Embryonic facial prominence (tissue), 1 donor: Measurements from ENCODE around the gene ARID1B.
"Not testable (repeated sequence)": the region's sequence is repeated elsewhere in the genome, so short reads cannot be mapped to it uniquely, and the experiment has no call there.

Source experiments
- DNase-seq: peaks from one replicate; pipeline ENCODE4 v3.0.0-alpha.2; 2016; ENCODE audit errors: extremely low spot score

ARID1B gene

DNA sequence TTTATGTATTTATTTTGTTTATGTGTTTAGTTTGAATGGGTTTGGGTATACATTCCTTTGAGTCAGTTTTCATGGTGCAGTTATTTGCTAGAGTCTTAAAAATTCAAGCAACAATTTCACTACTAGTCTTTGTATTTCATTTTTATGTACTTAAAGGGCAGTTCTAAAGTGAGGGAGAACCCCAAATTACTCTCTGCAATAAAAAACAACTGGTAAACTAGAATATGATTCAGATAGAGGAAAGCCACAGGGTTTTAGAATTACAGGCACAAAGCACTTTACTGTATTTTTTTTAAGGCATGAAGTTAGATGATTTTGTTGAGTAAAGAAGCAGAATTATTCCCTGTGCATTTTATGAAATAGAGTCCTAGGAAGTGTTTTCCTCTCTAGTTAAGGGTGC, 183.3 kb downstream of the ARID1B start:
- DNase-seq = no peak

DNA sequence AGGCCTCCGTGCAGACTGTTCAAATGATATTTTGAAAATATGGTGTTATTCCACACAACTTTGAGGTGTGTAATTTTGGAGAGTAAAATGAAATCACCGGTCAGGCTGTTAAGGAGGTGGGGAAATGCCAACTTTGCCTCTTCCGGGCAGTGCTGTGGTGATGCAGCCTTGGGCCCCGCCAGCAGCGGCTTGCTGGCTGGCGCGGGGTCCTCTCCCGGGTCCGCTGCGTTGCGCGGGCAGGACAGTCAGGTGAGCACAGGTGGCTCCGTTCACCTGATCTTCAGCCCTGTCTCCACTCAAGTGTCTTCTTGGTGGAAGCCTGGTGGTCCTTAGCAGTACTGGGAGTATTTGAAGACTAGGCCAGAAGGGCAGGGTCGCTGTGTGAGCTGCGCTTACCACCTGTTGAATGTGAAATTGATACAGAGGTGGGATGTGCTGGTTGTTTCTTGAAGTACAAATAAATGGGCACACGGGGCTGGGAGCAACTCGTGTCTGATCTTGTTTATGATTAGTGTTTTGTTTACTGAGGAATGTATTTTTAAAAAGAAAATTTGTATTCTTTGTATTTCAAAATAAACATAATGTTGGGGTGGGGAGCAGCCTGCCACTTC, 184.2 kb downstream of the ARID1B start:
- no peak for DNase-seq

DNA sequence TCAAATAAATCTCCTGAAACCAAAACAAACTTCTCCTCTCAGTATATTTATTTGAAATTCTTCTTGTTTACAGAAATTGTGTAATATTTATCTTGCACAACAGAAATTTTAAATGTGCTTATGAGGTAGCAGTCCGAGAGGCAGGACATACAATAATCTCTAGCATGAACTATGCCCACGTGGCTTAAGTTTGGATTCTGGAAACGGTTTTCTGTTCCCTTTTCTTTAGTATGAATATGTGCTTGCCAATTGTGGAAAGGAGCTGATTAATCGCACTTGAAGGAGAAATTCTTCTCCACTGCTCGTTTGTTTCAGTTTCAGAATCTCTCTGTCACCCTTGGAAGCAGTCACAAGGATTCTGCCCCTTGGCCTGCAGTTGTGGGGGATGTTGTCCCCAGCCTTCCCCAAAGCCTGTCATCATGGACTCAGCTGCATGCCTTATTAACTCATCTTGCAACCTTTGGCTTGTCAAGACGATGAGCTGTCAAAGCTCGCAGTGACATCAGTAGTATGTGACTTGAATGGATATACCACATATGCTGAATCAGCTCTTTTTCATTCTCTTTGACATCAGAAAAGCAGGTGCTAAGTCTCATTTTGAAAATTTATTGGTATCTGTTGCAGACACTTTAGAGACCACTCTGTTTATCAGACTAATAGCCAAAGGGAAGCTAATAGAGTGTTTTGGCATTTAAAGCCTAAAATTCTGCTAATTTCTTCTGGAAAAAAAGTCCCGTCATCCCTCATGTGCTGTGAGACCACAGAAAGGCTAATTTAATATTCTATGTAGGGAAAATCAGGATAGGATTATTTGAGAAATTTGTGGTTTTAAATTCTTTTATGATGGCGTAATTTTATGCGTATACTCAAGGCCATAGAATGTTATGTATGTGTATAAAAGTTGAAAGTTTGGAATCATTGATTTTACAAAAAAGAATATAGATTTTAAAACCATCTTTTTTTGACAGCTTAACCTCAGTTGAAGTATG, 186.8 kb downstream of the ARID1B start:
- DNase-seq = no peak

DNA sequence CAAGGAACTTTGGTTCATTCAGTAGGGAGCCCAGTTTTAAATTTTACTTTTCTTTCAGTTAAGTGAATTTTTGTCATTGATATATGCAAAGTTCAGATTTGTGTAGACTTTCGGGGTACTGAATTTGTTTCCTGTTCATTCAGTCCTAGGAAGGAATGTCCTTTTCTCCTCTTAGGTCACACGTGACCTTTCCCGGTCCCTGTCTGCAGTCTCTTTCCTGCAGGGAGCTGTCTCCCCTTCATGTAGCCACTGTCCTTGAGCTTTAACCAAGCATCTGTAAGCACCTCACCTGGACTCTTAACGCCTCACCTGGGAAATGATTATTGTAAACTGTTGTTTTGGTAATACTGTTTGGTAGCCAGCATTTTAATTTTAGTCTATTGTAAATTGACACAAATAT, 190.7 kb downstream of the ARID1B start:
- no peak for DNase-seq

DNA sequence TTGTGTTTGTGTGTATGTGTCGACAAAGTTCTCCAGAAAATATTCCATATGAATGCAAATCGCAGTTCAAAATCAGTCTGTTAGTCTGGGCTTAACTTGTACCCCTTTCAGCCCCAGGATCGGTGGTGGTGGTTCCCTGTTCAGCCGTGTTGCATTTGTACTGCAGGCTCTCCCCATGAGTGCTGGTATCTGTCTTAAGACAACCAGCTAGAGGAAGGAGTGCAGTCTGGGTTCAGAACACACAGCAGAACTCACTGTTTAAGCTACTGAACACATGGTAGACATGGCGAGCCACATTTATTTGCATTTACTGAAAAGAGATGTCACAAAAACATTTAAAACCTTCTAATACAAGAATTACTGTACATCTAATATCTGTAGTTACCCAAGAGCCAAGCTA, 192.1 kb downstream of the ARID1B start:
- DNase-seq = no peak

DNA sequence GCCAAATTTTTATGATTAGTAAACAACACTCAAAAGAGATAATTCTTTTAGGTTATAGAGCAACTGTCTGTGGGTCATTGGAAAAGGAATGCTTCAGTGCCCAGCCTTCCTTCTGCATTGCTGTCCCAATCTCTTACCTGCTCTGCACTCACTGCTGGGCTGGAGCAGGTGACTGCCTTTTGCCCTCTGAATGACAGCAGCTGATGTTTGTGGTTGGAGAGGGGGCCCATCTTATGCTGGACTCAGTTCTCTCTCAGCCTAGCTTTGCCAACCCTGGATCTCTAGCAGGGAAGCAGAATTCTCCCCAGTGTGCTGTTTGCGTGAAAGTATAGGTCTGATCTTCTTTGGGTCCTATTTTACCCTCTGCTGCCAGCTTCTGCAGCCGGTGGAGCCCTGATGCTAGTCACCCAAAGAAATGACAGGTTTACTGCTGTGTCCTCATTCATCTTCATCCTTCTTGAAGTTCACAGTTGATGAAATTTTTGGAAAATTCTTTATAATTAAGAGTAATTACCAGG, 193.5 kb downstream of the ARID1B start:
- no peak for DNase-seq

DNA sequence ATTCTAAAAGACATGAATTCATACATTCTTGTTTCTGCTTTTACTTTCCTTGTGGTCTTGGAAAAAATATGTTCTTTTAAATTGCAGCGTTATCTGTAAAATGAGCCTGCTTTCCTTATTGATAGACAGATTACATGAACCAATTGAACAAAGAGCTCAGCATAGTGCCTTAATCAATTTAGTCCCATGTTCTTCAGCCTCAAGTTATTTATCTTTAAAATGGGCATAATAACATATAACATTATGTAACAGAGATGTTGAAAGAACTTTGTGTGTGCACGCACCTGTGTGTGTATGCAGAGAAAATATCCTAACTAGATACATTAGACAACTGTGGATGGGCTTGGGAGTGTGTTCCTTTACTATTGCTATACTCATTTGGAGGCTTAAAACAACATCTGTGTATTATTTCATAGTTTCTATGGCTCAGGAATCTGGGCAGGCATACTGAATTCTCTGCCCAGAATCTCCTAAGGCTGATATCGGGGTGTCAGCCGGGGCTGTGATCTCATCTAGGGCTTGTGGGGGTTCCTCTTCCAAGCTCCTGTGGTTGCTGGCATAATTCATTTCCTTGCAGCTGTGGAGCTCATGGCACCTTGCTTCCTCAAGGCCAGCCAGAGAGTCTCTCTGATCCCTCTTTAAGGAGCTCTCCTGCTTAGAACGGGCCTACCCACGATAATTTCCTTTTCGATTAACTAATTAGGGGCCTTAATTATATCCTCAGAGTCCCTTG, 194.1 kb downstream of the ARID1B start:
- DNase-seq = no peak

DNA sequence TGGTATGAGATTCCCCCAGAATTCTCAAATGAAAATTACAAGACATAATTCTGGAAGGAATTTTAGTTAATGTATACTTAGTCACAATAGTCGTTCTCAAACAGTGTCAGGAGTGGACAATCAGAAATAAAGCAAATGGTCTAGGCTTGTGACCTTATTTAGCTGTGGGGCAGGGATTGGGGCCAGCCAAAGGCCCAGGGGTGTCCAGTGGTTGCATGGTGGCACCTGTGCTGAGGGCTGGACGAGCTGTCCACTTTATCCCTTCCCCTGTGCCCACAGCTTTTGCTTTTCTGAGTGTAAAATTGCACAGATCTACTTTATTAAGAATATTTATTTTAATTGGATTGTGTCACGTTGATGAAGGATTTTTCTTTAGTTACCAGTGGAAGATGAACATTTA, 195.0 kb downstream of the ARID1B start:
- no peak for DNase-seq

DNA sequence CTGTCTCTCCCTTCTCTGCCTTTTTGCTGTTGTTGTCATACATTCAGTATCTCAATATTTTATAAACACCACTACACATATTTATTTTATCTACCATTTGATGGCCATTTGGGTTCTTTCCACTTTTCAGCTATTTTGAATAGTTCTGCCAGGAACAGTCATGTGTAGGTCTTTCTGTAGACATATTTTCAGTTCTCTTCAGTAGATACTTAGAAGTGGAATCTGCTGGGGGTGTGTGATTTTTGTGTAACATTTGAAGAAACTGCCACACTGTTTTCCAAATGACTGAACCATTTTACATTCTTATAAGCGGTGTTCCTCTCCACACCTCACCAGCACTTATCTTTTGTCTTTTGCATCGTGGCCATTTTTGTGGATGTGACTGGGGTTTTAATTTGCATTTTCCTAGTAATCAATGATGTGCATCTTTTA, 197.7 kb downstream of the ARID1B start:
- no peak for DNase-seq

DNA sequence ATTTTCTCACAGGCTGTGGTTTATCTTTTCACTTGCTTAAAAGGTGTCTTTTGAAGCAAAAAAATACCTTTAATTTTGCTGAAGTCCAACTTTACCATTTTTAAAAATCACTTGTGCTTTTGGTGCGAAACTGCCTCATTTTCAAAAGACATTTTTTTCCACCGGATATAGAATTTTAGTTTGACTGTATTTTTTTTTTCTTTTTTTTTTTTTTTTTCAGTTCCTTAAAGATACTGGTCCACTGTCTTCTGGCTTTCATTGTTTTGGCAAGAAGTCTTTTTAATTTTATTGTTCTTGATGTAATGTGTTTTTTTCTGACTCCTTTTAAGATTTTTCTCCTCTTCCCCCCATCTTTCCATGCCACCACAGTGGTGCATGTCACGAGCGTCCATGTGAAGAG, 198.2 kb downstream of the ARID1B start:
- no peak for DNase-seq

DNA sequence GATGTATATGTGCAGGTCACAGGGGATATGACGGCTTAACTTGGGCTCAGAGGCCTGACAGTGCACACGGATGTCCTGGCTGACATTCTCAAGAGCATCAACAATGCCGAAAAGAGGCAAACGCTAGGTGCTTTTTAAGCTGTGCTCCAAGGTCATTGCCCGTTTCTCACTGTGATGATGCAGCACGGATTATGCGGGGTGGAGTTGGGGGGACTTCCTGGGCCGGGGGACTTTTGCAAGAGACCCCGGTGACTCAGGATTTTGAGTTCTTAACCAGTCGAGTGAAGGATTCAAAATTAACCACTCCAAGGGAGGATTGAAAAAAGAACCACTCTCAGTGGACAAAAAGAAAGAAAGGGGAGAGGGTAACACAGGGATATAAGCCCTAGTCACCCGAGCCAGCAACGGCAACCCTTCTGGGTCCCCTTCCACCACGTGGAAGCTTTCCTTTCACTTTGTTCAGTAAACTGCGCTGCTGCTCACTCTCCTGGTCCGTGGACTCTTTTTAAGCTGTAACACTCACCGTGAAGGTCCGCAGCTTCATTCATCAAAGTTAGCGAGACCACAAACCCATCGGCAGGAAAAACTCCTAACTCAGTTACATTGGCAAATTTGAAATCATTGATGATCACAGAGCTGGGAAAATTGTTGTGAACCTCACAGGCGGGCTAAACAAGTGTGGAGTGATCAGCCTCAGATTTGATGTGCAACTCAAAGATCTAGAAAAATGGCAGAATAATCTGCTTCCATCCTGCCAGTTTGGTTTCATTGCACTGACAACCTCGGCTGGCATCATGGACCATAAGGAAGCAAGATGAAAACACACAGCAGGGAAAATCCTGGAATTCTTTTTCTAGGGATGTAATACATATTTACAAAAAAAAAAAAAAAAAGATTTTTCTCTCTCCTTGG, 199.3 kb downstream of the ARID1B start:
- DNase-seq = no peak

DNA sequence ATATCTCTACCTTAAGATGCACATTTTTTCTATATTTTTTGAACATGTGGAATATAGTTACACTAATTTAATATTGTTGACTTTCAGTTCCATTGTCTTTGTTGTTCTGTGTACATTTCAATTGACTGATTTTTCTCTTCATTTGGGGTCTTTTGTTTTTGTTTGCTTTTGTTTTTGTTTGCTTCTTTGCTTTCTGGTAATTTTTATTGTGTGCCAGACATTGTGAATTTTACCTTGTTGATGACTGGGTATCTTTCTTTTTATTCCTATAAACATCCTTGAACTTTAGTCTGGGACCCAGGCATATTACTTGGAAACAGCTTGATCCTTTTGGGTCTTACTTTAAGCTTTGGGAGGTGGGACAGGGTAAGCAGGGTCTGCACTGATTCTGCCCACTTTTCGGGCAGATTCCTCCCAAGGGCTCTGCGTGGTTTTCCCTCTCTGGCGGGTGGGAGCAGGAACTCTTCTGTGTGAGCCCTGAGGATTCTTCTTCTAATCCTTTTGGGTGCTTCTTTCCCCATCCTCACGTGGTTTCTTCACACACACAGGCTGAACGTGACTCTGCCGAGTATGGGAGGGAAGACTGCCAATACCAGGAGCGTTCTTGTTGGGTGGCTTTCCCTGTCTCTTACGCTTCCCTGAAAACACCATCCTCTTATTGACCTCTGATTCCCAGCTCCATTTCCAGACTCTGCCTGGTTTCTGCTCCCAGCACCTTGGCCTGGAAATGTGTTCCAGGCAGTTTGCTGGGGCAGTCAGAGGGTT, 200.5 kb downstream of the ARID1B start:
- DNase-seq = no peak

DNA sequence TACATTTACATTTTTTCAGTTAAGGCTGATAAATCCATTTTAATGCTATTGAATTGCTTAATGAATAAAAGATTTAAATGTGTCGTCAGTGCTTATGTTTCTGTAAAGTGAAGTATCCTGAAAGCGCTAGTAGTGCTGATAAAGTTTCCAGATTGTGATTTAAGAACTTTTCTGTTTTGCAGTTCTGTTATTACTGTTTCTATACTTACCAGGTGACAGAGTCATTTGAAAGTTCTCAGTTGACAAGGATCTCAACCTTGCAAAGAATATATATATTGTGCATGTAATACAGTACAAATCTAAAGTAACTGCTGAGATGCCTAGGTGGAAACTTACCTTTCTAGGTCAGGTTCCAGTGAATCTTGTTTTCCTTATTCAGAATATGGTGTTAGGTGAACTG, 201.8 kb downstream of the ARID1B start:
- no peak for DNase-seq

DNA sequence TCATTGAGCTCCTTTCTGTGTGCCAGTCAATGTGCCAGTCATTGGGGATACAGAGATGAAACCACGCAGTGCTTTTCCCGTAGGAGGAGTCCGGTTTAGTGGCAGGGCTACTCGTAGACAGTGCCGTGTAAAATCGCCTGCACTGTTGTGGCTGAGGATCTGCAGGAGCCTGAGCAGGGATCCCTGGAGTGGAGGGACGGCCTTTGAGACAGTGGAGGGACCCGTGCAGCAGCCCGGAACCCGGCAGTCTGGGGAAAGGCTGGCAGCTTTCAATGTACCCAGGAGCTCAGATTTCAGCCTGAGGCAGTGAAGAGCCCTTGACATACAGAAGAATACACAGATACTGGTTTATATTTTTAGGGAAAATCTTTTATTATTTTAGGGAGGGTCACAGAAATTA, 203.3 kb downstream of the ARID1B start:
- DNase-seq = no peak

DNA sequence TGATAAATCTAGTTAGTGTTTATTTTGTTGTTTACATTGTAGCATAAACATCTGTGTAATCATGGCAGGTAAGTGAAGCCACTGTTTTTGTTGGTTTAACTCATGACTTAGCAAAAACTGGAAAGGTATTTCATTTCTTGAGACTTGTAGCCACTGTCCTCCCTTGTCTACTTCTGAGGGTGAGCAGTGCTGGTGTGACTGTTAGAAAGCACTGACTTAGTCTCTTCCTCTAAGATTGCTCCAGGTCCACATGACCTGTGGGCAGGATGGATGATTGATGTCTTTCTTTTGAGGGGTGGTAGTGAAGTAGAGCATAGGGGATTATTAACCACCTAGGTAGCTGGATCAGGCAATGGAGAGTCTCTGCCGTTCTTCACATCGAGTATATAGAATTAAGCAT, 203.8 kb downstream of the ARID1B start:
- DNase-seq = no peak

DNA sequence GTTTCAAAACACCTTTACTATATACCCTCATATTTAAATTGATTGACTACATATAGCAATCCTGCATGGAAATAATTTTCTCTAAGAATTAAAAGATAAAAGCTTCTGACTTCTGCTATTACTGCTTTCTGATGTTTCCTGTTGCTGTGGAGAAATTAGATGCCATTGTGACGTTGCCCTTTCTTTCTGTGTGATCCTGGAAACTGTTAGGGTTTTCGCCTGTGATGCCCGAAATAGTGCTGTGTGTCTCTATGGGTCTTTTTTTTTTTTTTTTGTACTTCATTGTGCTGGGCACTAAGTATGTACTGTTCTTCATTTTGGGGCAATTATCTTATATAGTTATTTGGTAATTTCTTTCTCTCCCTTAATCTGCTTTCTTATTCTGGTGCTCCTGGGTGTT, 205.0 kb downstream of the ARID1B start:
- DNase-seq = no peak

DNA sequence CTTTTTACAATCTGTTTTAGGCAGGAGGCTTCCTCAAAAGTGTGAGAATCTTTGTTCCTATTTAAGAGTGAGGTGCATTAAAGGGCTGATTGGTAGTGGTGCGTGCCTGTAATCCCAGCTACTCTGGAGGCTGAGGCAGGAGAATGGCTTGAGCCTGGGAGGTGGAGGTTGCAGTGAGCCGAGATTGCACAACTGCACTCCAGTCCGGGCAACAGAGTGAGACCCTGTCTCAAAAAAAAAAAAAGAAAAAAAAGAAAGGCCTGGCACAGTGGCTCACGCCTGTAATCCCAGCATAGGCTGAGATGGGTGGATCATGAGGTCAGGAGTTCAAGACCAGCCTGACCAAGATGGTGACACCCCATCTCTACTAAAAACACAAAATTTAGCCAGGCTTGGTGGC, 205.7 kb downstream of the ARID1B start:
- not testable (repeated sequence) for DNase-seq

DNA sequence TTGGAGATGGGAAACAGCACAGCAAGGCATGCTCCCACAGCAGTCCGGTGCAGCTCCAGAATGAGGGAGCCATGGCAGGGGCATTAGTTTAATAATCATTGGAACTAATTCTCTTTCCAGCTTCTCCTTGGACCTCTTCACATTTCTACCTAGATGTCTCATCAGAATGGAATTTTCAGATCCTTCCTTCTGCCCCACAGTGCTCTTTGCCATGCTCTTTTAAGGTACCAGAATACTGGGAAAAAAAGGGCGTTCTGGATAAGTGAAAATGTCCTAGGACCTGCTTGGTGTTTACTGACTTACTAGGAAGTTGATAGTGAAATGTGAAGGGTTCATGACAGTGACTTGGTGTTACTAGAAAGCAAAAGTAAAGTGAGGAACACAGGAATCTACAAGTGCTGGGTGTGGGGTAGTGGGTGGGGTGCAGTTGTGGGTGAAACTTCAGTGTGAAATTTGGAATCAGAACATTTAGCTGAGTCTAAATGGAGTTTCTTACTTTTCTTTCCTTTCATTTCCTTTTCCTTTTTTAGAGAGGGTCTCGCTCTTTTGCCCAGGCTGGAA, 207.1 kb downstream of the ARID1B start:
- no peak for DNase-seq

DNA sequence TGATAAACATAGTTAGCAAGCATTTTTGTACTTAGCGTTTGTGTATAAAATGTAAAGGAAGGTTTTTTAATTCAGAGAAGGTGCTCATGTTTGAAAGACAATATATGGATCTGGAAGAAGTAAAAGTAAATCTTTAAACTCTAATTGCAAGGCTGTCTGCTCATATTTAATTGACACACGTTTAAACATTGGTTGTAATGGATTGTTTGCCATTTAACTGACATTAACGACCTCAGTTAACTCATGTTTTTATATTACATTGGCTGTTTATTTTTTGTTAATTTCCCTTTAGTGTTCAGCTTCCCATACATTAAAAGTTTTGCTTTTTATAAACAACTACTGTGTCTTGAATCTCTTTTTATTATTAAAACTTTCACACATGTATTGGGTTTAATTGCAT, 208.1 kb downstream of the ARID1B start:
- no peak for DNase-seq
